Esophagus squamous epithelium (tissue), 4 donors: Measurements from ENCODE around the gene ZMYND10.

Experiments used
- CTCF ChIP-seq, 6 experiments: fragments of 450-650 bp in 4 of 6; fragments of 200-600 bp in 2 of 6; sonication (generic) in 2 of 6; IDR thresholded peaks; one replicate each; pipeline ENCODE4 v1.5.1; 2016 to 2019; ENCODE audit warnings: antibody characterized with exemption in 6 of 6, mild to moderate bottlenecking in 4 of 6, moderate library complexity in 4 of 6
- POLR2A ChIP-seq, 4 donors: fragments of 450-650 bp; IDR thresholded peaks; one replicate each; pipeline ENCODE4 v1.6.1; 2017; ENCODE audit warnings: antibody characterized with exemption in 4 of 4, mild to moderate bottlenecking in 4 of 4, moderate library complexity in 3 of 4

- TF ChIP-seq CTCF (IDR thresholded peaks at IDR 0.05) (no peak), POLR2A (IDR thresholded peaks at IDR 0.05) (no peak)
Observed at GRCh38 chr3:50378757-50379156, 33.2 kb upstream of the ZMYND10 start.
